HG03135 (cell line): ENCODE results near the gene TBX1.
"Not testable (repeated sequence)": the region's sequence is repeated elsewhere in the genome, so short reads cannot be mapped to it uniquely, and the experiment has no call there.

Experiments used
- ATAC-seq: cut with Tn5 transposase; IDR thresholded peaks from one replicate; pipeline ENCODE4 v1.9.1; 2021; ENCODE audit warnings: mild to moderate bottlenecking, moderate library complexity; ENCODE audit not compliant: unreplicated experiment

TBX1 gene

DNA sequence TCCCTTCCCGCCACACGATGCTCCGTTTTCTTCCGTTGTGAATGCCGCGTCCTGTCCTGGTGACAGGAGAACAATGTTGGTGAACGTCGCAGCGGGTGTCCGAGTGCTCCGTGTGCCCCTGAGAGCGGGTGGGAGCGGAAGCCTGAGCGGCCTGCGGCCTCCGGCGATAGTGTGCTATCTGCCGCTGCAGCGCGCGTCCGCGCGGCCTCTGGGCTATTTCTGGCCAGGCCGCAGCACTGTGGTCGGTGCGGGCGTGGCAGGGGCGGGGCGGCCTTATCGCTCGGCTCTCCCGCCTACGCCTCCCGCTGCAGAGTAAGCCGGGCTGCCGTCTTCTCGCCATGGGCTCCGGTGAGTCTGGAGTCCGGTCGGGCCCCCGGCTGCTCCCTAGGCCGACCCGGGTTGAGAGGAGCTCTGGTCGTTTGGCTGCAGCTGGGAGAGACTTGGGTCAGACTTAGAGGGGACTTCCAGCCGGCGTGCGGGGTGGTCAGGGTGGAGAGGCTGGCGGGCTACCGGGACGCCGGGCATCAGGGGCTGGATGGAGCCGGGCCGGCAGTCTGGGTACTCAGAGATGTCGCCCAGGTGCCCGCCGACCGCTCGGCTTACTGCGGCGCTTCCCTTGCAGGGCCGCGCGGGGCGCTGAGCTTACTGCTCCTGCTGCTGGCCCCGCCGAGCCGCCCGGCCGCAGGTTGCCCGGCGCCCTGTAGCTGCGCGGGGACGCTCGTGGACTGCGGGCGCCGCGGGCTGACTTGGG lies 37.2 kb upstream of the TBX1 start, which contains the start of gene GP1BB:
TSS of gene GP1BB (plus strand) at position 308 of the 751 bp plus-strand sequence. CDS start at position 339, 31 bp downstream.
- no peak for ATAC-seq

GRCh38 chr22:19723983-19724827 lies 36.4 kb upstream of the TBX1 start:
- ATAC-seq = no peak

DNA sequence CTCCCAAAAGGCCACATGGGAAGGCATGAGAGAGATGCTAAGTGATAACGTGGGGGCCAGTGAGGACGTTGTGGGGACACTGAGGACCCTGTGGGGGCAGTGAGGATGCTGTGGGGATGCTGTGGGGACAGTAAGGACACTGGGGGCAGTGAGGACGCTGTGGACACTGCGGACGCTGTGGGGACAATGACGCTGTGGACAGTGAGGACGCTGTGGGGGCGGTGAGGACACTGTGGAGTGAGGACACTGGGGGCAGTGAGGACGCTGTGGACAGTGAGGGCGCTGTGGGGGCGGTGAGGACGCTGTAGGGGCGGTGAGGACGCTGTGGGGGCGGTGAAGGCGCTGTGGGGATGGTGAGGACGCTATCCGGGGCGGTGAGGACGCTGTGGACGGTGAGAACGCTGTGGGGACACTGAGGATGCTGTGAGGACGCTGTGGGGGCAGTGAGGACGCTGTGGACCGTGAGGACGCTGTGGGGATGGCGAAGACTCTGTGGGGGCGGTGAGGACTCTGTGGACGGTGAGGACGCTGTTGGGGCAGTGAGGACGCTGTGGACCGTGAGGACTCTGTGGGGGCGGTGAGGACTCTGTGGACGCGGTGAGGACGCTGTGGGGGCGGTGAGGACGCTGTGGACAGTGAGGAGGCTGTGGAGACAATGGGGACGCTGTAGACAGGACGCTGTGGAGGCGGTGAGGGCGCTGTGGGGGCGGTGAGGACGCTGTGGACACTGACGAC lies 35.5 kb upstream of the TBX1 start:
- ATAC-seq = no peak

GRCh38 chr22:19726064-19726788 lies 34.4 kb upstream of the TBX1 start:
- not testable (repeated sequence) for ATAC-seq

DNA sequence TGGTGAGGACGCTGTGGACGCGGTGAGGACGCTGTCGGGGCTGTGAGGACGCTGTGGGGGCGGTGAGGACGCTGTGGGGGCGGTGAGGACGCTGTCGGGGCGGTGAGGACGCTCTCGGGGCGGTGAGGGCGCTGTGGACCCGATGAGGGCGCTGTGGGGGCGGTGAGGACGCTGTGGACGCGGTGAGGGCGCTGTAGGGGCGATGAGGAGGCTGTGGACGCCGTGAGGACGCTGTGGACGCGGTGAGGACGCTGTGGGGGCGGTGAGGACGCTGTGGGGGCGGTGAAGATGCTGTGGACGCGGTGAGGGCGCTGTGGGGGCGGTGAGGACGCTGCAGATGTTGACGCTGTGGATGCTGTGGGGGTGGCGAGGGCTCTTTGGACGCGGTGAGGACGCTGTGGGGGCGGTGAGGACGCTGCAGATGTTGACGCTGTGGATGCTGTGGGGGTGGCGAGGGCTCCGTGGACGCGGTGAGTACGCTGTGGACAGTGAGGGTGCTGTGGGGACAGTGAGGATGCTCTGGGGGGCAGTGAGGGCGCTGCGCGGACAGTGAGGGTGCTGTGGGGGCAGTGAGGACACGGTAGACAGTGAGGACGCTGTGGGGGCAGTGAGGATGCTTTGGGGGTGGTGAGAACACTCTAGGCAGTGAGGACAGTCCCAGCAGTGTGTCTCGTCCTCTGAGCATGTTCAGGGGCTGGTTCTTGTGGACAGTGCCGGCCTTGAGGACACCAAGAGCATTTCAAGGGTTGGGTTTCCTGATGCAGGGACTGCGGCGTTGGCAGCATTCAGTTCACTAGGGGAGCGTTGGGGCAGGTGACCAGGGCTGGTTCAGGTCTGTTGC lies 33.0 kb upstream of the TBX1 start:
- ATAC-seq = no peak

DNA sequence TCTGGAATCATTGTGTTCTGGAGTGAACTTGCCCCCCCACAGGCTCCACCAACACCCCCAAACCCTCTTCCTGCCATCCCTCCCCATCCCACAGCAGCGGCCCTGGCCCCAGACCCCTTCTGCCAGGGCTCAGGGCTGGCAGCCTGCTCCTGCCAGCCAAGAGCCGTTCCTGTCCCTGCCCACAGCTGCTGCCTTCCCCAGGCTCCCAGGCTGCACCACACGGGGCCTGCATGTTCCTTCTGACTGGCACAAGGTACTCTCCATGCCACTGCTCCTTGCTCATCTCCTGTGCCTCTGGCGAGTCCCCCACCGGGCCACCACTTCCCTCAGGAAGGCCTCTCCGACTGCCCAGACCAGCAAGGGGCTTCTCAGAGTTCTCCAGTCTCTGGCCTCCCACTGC lies 32.3 kb upstream of the TBX1 start:
- ATAC-seq = no peak

DNA sequence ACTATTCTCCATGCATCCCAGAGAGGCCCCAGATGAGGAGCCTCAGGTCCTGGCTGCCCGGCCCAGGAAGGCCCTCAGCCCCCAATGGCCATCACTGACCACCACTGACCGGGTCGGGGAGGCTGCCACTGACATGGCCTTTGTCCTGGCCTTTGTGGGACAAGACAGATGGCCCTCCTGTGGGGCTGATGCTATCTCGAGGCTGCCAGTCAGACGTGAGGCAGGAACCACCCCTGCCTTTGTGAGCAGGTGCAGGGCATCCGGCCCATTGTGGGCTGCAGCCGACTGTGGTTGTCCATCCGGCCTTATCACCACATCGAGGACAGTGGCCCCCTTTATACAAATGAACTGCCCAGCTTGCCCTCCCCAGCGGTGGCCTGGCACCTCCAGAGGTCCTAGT lies 31.7 kb upstream of the TBX1 start:
- ATAC-seq = no peak

DNA sequence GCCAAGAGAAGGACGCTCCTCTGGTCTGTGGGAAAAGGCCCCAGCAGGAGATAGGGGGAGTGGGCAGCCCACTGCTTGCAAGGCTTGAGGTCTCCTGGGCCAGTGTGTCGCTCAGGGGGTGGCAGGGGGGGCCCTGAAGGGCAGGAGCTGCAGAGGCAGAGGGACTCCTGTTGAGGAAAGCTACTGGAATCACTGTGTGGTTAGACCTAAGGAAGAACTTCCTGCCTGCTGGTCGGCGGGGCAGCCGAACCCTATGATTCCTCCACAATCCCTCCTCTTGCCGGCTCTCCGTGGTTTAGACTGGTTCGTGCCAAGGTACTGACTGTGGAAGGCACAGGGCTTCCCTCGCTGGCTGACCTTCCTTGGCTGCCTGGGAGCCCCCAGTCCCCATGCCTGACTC lies 31.1 kb upstream of the TBX1 start:
- no peak for ATAC-seq

- ATAC-seq = no peak
Measured at GRCh38 chr22:19730198-19730597, 30.4 kb upstream of the TBX1 start.

- no peak for ATAC-seq
Measured at GRCh38 chr22:19730655-19731360, 29.8 kb upstream of the TBX1 start.

DNA sequence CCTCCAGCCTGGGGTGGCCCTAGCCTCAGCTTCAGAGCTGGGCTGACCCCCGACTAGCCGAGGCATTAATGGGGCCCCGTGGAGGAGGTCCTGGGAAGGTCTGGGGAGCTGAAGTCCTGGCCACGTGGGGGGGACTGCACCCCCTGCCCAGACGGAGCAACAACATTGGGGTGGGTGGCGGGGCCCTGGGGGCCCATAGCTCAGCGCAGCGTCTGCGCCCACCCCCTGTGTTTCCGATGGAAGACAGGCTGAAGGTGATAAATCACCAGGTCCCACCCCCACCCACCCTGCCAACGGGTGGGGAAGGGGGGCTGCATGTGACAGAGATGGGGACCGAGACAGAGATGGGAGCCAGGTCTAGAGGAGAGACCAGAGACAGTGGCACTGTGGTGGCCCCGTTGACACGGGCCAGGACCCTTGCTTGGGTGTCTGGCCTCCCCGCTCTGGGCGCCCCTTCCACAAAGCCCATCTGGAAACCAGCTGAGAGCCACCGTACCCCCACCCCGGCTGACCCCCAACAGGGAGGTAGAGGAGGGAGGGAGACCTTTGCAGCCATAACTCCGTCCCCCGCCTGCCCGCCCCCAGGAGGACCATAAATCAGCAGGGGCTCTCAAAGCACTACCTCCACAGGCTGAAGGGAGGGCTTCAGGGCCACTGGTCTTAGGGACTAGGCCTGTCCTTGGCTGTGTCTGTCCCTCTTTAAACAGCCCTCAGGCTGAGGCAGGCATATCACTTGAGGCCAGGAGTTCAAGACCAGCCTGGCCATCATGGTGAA lies 29.0 kb upstream of the TBX1 start:
- no peak for ATAC-seq

- ATAC-seq = no peak
Measured at GRCh38 chr22:19732403-19733113, 28.0 kb upstream of the TBX1 start.

- no peak for ATAC-seq
Measured at GRCh38 chr22:19733755-19734154, 26.8 kb upstream of the TBX1 start.

DNA sequence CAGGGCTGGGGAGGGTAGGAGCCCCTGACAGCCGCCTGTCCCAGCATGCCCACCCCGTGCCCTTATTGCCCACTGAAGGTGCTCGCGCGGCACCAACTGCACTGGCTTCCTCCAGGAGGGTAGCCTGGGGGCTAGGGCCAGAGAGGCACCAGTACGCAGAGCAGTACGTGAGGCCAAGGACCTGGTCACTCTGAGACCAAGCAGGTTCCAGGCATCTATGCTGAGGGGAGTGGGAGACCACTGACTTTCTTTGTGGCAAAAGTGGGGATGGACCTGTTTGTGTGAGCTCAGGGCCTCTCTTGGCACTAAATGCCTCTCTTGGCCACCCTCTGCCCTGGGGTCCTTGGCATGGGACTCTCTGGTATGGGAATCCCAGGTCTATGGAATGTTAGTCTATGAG lies 26.4 kb upstream of the TBX1 start:
- ATAC-seq = no peak

DNA sequence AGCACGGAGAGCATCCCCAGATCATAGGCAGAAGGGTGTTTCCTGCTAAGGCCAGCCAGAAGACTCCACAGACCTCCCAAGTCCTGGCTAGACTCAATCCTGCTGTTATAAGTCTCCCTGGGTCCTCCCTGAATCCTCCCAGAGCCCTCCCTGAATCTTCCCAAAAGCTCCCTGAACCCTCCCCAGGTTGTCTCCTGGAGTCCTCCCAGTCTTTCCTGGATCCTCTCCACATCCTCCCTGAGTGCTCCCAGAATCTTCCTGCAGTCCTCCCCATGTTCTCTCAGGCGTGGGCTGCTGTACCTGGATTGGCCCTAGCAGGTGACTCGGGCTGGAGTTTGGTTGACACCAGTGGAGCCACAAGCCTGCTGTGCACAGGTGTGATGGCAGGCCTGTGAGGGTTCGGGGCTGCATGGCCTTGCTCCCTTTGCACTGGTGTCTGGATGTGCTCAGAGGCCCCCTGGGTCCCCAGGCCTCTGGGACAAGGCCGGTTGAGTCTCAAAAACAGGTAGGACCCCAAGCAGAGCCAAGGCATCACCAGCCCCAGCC lies 25.7 kb upstream of the TBX1 start:
- ATAC-seq = no peak

GRCh38 chr22:19735665-19736510 lies 24.7 kb upstream of the TBX1 start:
- ATAC-seq = no peak
